K562 (cell line): ENCODE results near the gene TMCC2. TPM values are rescaled to one million over a fixed set of nuclear protein-coding genes. Genes with fewer than 3 reads are reported as not detected.

Experiments used
- CC2D1A ChIP-seq: fragments of 450-650 bp; IDR thresholded peaks from 2 replicates; pipeline ENCODE4 v1.6.1; 2017; ENCODE audit warnings: mild to moderate bottlenecking
- CEBPB ChIP-seq: fragments of 450-650 bp; IDR thresholded peaks from 2 replicates; pipeline ENCODE4 v1.6.1; 2016; ENCODE audit warnings: missing genetic modification characterization, missing compliant biosample characterization
- E2F3 ChIP-seq: fragments of 250-450 bp; sonication (Bioruptor Pico); IDR thresholded peaks from 2 replicates; pipeline ENCODE4 v1.4.0; 2020; ENCODE audit warnings: mild to moderate bottlenecking
- LCOR ChIP-seq: sonication (generic); formaldehyde crosslinking; IDR thresholded peaks from 2 replicates; pipeline ENCODE4 v1.8.0; 2022; ENCODE audit warnings: mild to moderate bottlenecking, missing genetic modification reagents
- NCOA6 ChIP-seq: fragments of 450-650 bp; IDR thresholded peaks from 2 replicates; pipeline ENCODE4 v1.6.1; 2017; ENCODE audit warnings: mild to moderate bottlenecking
- SPI1 ChIP-seq: IDR thresholded peaks from 2 replicates; pipeline ENCODE4 v1.6.1; 2011; ENCODE audit warnings: low read depth, low read length, control low read depth, borderline replicate concordance
- TAF1 ChIP-seq: IDR thresholded peaks from 2 replicates; pipeline ENCODE4 v1.6.1; 2011; ENCODE audit warnings: mild to moderate bottlenecking, low read length, moderate library complexity; ENCODE audit not compliant: insufficient read depth, control insufficient read depth, severe bottlenecking; ENCODE audit errors: extremely low read depth
- ZMIZ1 ChIP-seq, 2 experiments: fragments of 150-350 bp in 1 of 2; IDR thresholded peaks; 2 replicates each; pipeline ENCODE4 v1.6.1; 2012 to 2016; ENCODE audit warnings: low read depth in 2 of 2, low read length in 2 of 2, mild to moderate bottlenecking in 1 of 2, moderate library complexity in 1 of 2
- ZNF609 ChIP-seq: sonication (generic); formaldehyde crosslinking; IDR thresholded peaks from 2 replicates; pipeline ENCODE4 v1.8.1; 2023; ENCODE audit warnings: missing genetic modification reagents, mild to moderate bottlenecking, borderline replicate concordance
- polyA plus RNA-seq, 8 experiments: library from polyadenylated mRNA; depleted of rRNA in 4 of 8; stranded (reverse) in 5 of 8; unstranded in 3 of 8; fragments of >200 nt; fragmentation: Nextera tagmentation in 2 of 8; fragmentation: Illumina TruSeq in 1 of 8; extraction: Ambion mirVana in 2 of 8; extraction: Trizol in 1 of 8; gene quantifications; 2 replicates each; pipeline versions ENCODE4 v1.2.1 to v1.2.3, GENCODE V29; 2011 to 2014; ENCODE audit warnings: inconsistent platforms in 1 of 8, missing spikeins in 1 of 8
- total RNA-seq, 7 experiments: library from RNA; depleted of rRNA in 6 of 7; stranded (reverse); fragments of >200 nt in 6 of 7; fragmentation: Illumina TruSeq in 2 of 7; extraction: Trizol in 2 of 7; gene quantifications; 2 replicates each; pipeline versions ENCODE4 v1.2.1 to v1.2.3, GENCODE V29; 2011 to 2021; ENCODE audit warnings: low replicate concordance in 1 of 7

The TMCC2 gene
- total and polyA plus RNA-seq, 9 of the 15 experiments (the other 6 are each of a cell fraction or from before 2014, with no cell fraction given) = 0.06 to 1.8 (median 0.98) TPM

GRCh38 chr1:205237526-205238484 is 10.1 kb downstream of the TMCC2 start (continued):
- TF ChIP-seq ZNF609 (CRISPR knock-in tag) = no peak
- no peak for TF ChIP-seq E2F3 (CRISPR knock-in tag)
- TF ChIP-seq NCOA6 = no peak
- peak; percentile 74; the same call in 1 of the 2 replicates for TF ChIP-seq SPI1
- peak; percentile 92 for TF ChIP-seq CEBPB (tag)
- no peak for TF ChIP-seq TAF1
- no peak for TF ChIP-seq CC2D1A
- peak; percentile 55; the same call in 1 of the 2 replicates for TF ChIP-seq LCOR (CRISPR knock-in tag)
- no peak for TF ChIP-seq ZMIZ1 (IDR thresholded peaks at IDR 0.05; ENCODE audit: low read depth in 2 of 2, low read length in 2 of 2)
